ENCODE results near the gene GAL3ST2.
"Not testable (repeated sequence)": the region's sequence is repeated elsewhere in the genome, so short reads cannot be mapped to it uniquely, and the experiment has no call there.

GAL3ST2 gene

GRCh38 chr2:241795021-241795999 is 18.7 kb downstream of the GAL3ST2 start:
- DNase-seq (ENCODE audit: low read depth) = no peak

- no peak for DNase-seq (ENCODE audit: low read depth)
Observed at GRCh38 chr2:241796209-241796608, 19.6 kb downstream of the GAL3ST2 start.

- DNase-seq (ENCODE audit: low read depth) = no peak
Observed at GRCh38 chr2:241796610-241797138, 20.1 kb downstream of the GAL3ST2 start.

- DNase-seq (ENCODE audit: low read depth) = no peak
Observed at GRCh38 chr2:241797441-241798080, 20.9 kb downstream of the GAL3ST2 start.

GRCh38 chr2:241798081-241798630 is 21.5 kb downstream of the GAL3ST2 start:
- DNase-seq (ENCODE audit: low read depth) = no peak

- no peak for DNase-seq (ENCODE audit: low read depth)
Observed at GRCh38 chr2:241798631-241799521, 22.3 kb downstream of the GAL3ST2 start.

GRCh38 chr2:241799522-241800197 is 23.0 kb downstream of the GAL3ST2 start:
- no peak for DNase-seq (ENCODE audit: low read depth)

- DNase-seq (ENCODE audit: low read depth) = not testable (repeated sequence)
Observed at GRCh38 chr2:241800198-241800903, 23.7 kb downstream of the GAL3ST2 start.

- no peak for DNase-seq (ENCODE audit: low read depth)
Observed at GRCh38 chr2:241801611-241802420, 25.2 kb downstream of the GAL3ST2 start.

GRCh38 chr2:241802421-241803318 is 26.0 kb downstream of the GAL3ST2 start:
- DNase-seq (ENCODE audit: low read depth) = no peak

- peak; percentile 55 for DNase-seq (ENCODE audit: low read depth)
Observed at GRCh38 chr2:241803387-241804325, 27.0 kb downstream of the GAL3ST2 start.

GRCh38 chr2:241804326-241805229 is 28.0 kb downstream of the GAL3ST2 start:
- peak; percentile 12 for DNase-seq (ENCODE audit: low read depth)

- not testable (repeated sequence) for DNase-seq (ENCODE audit: low read depth)
Observed at GRCh38 chr2:241806217-241806616, 29.6 kb downstream of the GAL3ST2 start.

GRCh38 chr2:241808051-241808720 is 31.6 kb downstream of the GAL3ST2 start:
- DNase-seq (ENCODE audit: low read depth) = no peak

GRCh38 chr2:241808721-241809382 is 32.2 kb downstream of the GAL3ST2 start, which contains the start of gene NEU4:
NEU4 (plus strand) TSS chr2:241809193; CDS start chr2:241814485, 5,292 bp downstream.
- DNase-seq (ENCODE audit: low read depth) = no peak

Data from activated T-cell treated with anti-CD3 and anti-CD28 coated beads for 48 hours (primary cell).